GM12865 (cell line): Measurements from ENCODE around the gene PPP1R12B.
"Not testable (repeated sequence)": the region's sequence is repeated elsewhere in the genome, so short reads cannot be mapped to it uniquely, and the experiment has no call there.

ENCODE experiments used
- DNase-seq: peaks from one replicate; pipeline ENCODE4 v3.0.0; 2010; ENCODE audit warnings: low read depth
- H3K4me3 ChIP-seq: 2 replicates; pipeline ENCODE4 v1.5.1; 2011; ENCODE audit warnings: mild to moderate bottlenecking, low read depth, low read length, control low read depth
- CTCF ChIP-seq: IDR thresholded peaks from 2 replicates; pipeline ENCODE4 v1.5.1; 2011; ENCODE audit warnings: low read length, control low read depth, low read depth, inconsistent platforms; ENCODE audit not compliant: insufficient read depth; ENCODE audit errors: missing control alignments

Gene PPP1R12B

GRCh38 chr1:202597090-202597761, 248.7 kb downstream of the PPP1R12B start:
- no peak for DNase-seq
- TF ChIP-seq CTCF = no peak
- H3K4me3 ChIP-seq = no peak overlapping the region

GRCh38 chr1:202599669-202600431, 251.4 kb downstream of the PPP1R12B start:
- DNase-seq = peak; percentile 82
- no peak overlapping the region for H3K4me3 ChIP-seq
- peak; percentile 85 for TF ChIP-seq CTCF

- no peak overlapping the region for H3K4me3 ChIP-seq
- TF ChIP-seq CTCF = no peak
- DNase-seq = no peak
Observed at GRCh38 chr1:202600432-202601041, 252.0 kb downstream of the PPP1R12B start.

- no peak overlapping the region for H3K4me3 ChIP-seq
- no peak for TF ChIP-seq CTCF
- no peak for DNase-seq
Observed at GRCh38 chr1:202603435-202603834, 254.9 kb downstream of the PPP1R12B start.

GRCh38 chr1:202605515-202605914, 257.0 kb downstream of the PPP1R12B start:
- H3K4me3 ChIP-seq = no peak overlapping the region
- no peak for TF ChIP-seq CTCF
- DNase-seq = no peak

GRCh38 chr1:202612036-202612435, 263.5 kb downstream of the PPP1R12B start:
- H3K4me3 ChIP-seq, DNase-seq: not testable (repeated sequence)

GRCh38 chr1:202613571-202613970, 265.1 kb downstream of the PPP1R12B start:
- no peak overlapping the region for H3K4me3 ChIP-seq
- no peak for TF ChIP-seq CTCF
- DNase-seq = no peak

- DNase-seq = not testable (repeated sequence)
Observed at GRCh38 chr1:202614363-202615207, 266.1 kb downstream of the PPP1R12B start.

GRCh38 chr1:202615208-202615500, 266.7 kb downstream of the PPP1R12B start:
- not testable (repeated sequence) for DNase-seq, H3K4me3 ChIP-seq

More at GRCh38 chr1:202614363-202615207, 266.1 kb downstream of the PPP1R12B start:
- not testable (repeated sequence) for H3K4me3 ChIP-seq
